ENCODE measurements around the gene SPACDR. TPM values are rescaled to one million over a fixed set of nuclear protein-coding genes. Genes with fewer than 3 reads are reported as not detected.

SPACDR gene
- total and polyA plus RNA-seq, 9 of the 15 experiments (the other 6 are each of a cell fraction or from before 2014, with no cell fraction given), result 0.07 to 0.55 (median 0.14) TPM; not detected in 1

DNA sequence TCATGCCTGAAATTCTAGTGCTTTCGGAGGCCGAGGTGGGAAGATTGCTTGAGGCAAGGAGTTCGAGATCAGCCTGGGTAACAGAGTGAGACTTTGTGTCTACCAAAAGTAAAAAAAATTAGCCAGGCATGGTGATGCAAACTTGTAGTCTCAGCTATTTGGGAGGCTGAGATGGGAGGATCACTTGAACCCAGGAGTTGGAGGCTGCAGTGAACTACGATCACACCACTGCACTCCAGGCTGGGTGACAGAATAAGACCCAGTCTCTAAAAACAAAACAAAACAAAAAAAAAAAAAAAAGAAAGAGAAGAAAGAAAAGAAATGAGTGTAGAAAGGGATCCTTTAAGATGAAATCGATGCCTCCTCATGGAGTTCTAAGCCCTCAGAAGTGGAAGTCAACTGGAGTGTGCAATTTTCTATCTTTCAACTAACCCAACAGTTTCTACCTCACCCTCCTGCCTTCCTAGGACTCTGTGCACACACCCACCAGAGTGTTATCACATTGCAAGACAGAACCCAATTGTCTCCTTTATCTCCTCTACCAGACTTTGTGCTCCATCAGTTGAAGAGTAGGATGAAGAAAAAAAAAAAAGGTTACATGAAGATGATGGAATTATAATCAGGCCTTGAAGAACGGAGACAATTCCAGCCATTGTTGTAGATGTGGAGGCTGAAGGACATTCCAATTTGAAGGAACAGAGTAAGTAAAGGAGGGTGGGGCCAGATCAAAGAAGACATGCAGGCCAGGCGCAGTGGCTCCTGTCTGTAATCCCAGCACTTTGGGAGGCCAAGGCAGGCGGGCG, 46.6 kb upstream of the SPACDR start (continued):
- TF ChIP-seq, protein P1, sequence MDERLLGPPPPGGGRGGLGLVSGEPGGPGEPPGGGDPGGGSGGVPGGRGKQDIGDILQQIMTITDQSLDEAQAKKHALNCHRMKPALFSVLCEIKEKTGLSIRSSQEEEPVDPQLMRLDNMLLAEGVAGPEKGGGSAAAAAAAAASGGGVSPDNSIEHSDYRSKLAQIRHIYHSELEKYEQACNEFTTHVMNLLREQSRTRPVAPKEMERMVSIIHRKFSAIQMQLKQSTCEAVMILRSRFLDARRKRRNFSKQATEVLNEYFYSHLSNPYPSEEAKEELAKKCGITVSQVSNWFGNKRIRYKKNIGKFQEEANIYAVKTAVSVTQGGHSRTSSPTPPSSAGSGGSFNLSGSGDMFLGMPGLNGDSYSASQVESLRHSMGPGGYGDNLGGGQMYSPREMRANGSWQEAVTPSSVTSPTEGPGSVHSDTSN (CRISPR knock-in tag; IDR thresholded peaks at IDR 0.05; ENCODE audit: low read depth), result no peak
- TF ChIP-seq, protein P1 (tag; conservative IDR thresholded peaks at IDR 0.05; ENCODE audit: low read depth), result peak; percentile 61; the same call in 1 of the 2 replicates
- TF ChIP-seq BRF1 (IDR thresholded peaks at IDR 0.05; ENCODE audit: borderline replicate concordance, extremely low read depth, insufficient read length) (no peak), ZNF354B (CRISPR knock-in tag; IDR thresholded peaks at IDR 0.05) (peak; percentile 41; the same call in 1 of the 2 replicates), SMAD3 (CRISPR knock-in tag; conservative IDR thresholded peaks at IDR 0.05) (no peak), KDM1A (IDR thresholded peaks at IDR 0.05) (peak; percentile 83 to 89), RBM25 (IDR thresholded peaks at IDR 0.05; ENCODE audit: low read depth, low read length, severe bottlenecking) (no peak), ESRRB (CRISPR knock-in tag; IDR thresholded peaks at IDR 0.05; ENCODE audit: borderline replicate concordance) (no peak), EHMT2 (IDR thresholded peaks at IDR 0.05) (peak; percentile 86), TBP (optimal IDR thresholded peaks at IDR 0.05; ENCODE audit: low read depth, low read length) (peak; percentile 55), HMGN3 (IDR thresholded peaks at IDR 0.05; ENCODE audit: borderline replicate concordance, extremely low read depth, insufficient read length, low read depth, low read length) (no peak), HCFC1 (IDR thresholded peaks at IDR 0.05; ENCODE audit: low read depth, low read length) (no peak)
- TF ChIP-seq, protein P2, sequence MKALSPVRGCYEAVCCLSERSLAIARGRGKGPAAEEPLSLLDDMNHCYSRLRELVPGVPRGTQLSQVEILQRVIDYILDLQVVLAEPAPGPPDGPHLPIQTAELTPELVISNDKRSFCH (CRISPR knock-in tag; IDR thresholded peaks at IDR 0.05), result no peak
- TF ChIP-seq, protein P2 (tag; IDR thresholded peaks at IDR 0.05), result no peak
- TF ChIP-seq, protein P3, sequence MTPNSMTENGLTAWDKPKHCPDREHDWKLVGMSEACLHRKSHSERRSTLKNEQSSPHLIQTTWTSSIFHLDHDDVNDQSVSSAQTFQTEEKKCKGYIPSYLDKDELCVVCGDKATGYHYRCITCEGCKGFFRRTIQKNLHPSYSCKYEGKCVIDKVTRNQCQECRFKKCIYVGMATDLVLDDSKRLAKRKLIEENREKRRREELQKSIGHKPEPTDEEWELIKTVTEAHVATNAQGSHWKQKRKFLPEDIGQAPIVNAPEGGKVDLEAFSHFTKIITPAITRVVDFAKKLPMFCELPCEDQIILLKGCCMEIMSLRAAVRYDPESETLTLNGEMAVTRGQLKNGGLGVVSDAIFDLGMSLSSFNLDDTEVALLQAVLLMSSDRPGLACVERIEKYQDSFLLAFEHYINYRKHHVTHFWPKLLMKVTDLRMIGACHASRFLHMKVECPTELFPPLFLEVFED (CRISPR knock-in tag; conservative IDR thresholded peaks at IDR 0.05), result 0 out of 2 replicates have a peak, but pooled peaks have one; percentile 65
- TF ChIP-seq, protein P4, sequence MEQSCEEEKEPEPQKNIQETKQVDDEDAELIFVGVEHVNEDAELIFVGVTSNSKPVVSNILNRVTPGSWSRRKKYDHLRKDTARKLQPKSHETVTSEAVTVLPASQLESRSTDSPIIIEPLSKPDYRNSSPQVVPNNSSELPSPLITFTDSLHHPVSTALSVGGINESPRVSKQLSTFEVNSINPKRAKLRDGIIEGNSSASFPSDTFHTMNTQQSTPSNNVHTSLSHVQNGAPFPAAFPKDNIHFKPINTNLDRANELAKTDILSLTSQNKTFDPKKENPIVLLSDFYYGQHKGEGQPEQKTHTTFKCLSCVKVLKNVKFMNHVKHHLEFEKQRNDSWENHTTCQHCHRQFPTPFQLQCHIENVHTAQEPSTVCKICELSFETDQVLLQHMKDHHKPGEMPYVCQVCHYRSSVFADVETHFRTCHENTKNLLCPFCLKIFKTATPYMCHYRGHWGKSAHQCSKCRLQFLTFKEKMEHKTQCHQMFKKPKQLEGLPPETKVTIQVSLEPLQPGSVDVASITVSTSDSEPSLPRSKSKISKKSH (CRISPR knock-in tag; IDR thresholded peaks at IDR 0.05), result no peak
- TF ChIP-seq, protein P5, sequence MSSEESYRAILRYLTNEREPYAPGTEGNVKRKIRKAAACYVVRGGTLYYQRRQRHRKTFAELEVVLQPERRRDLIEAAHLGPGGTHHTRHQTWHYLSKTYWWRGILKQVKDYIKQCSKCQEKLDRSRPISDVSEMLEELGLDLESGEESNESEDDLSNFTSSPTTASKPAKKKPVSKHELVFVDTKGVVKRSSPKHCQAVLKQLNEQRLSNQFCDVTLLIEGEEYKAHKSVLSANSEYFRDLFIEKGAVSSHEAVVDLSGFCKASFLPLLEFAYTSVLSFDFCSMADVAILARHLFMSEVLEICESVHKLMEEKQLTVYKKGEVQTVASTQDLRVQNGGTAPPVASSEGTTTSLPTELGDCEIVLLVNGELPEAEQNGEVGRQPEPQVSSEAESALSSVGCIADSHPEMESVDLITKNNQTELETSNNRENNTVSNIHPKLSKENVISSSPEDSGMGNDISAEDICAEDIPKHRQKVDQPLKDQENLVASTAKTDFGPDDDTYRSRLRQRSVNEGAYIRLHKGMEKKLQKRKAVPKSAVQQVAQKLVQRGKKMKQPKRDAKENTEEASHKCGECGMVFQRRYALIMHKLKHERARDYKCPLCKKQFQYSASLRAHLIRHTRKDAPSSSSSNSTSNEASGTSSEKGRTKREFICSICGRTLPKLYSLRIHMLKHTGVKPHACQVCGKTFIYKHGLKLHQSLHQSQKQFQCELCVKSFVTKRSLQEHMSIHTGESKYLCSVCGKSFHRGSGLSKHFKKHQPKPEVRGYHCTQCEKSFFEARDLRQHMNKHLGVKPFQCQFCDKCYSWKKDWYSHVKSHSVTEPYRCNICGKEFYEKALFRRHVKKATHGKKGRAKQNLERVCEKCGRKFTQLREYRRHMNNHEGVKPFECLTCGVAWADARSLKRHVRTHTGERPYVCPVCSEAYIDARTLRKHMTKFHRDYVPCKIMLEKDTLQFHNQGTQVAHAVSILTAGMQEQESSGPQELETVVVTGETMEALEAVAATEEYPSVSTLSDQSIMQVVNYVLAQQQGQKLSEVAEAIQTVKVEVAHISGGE (CRISPR knock-in tag; IDR thresholded peaks at IDR 0.05), result peak in 1 of 3 experiments; percentile 74; a peak in 2 of 6 replicates

Measured in K562 (cell line).